Stimulated activated CD8-positive, alpha-beta memory T cell treated with anti-CD3 and anti-CD28 coated beads, Interleukin-4, amount 100 ng/mL, for 4 hours (primary cell): ENCODE data around the gene DLX2.

Experiments used
- DNase-seq, 2 donors: peaks; one replicate each; pipeline ENCODE4 v3.0.0-alpha.2; 2020; ENCODE audit warnings: low read depth in 2 of 2, low spot score in 1 of 2

DLX2 gene

GRCh38 chr2:172107690-172108586, 5.2 kb upstream of the DLX2 start:
- no peak for DNase-seq

- DNase-seq, result no peak
Observed at GRCh38 chr2:172106108-172106961, 3.6 kb upstream of the DLX2 start.

- no peak for DNase-seq
Observed at GRCh38 chr2:172105471-172106107, 2.9 kb upstream of the DLX2 start.

DNA sequence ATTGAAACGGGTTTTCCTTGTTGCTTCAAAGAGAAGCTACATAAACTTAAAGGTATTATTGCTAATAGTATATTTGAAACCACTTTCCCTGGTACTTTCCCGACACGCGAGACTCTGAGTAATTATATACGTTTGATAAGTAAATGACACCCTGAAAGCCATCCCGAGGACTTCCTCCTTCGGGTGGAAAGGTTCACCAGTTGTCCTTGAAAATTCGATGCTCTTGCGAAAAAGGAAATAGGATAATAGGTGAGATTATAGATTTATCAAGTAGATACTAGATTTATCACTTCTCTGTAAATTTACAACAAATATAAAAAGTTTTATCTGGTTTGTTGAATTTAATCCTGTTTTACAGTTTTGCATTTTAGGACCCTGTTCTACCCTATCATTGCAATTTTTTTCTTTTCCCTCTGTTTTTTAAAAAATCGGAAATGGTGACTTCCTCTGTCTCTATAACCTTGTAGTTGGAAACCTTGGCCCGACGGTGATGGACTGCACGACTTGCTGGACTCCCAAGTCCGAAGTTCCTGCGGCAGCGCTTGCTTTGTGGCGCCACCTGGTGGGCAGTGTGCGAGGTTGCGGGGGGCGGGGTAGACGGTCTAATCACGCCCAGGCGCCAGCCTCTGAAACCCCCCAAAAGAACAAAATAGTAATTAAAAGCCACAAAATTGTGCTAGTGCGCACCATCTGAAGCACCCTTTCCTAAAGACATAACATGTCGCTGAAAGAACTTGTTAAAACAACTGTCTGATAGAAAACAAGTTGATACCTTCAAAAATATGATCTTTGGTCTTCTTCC, 972 bp upstream of the DLX2 start:
- DNase-seq, result peak; percentile 42 to 54

DNA sequence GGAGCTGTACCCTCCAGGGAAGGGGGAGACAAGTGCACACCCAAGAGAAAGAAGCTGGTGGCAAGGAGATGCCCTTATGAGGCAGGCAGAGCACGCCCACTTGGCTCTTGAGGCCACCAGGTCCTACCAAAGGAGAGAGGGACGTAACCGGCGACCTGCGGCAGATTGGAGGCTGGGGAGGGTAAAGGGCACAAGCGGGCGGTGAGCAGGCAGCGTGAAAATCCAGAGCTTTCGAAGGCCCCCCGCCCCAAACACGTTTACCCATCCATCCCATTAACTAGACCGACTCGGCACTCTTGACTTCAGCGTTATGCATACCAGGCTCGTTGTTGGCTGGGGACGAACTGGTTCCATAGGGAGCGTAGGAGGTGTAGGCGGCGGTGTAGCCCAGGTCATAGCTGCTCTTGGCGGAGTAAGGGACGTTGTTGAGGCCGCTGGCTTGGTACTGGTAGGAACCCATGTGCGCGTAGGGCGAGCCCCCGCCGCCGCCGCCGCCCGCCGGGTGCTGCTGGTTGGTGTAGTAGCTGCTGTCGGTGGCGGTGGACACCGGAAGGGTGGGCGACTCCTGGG, 794 bp downstream of the DLX2 start:
- DNase-seq, result no peak

GRCh38 chr2:172100935-172101820, 1.5 kb downstream of the DLX2 start:
- no peak for DNase-seq

GRCh38 chr2:172100080-172100934, 2.4 kb downstream of the DLX2 start:
- no peak for DNase-seq

DNA sequence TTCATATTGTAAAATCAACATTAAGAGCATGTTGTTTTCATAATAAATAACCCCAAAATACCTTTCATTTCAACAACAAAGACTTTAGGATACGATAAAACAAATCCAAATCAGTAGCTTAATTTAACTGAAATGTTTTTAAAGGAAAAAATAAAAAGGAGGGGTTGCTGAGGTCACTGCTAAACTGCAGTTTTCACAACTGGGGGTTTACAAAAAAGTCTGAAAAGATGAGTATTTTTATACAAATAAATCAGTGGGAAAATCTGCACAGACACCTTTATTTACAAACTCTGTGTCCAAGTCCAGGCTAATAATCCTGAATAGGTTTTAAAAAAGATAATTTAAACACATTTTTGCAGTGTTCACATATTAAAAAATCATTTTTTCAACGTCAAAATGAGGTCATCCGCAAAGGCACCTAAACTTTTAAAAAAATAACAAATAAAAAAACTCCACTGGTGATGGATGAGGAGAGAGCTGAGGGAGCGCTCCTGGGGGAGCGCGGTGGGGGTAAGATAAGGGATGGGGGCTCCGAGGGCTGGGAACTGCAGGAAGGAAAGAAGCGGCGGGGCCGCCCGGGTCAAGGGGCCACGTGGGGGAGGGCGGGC, 3.1 kb downstream of the DLX2 start:
- no peak for DNase-seq

DNA sequence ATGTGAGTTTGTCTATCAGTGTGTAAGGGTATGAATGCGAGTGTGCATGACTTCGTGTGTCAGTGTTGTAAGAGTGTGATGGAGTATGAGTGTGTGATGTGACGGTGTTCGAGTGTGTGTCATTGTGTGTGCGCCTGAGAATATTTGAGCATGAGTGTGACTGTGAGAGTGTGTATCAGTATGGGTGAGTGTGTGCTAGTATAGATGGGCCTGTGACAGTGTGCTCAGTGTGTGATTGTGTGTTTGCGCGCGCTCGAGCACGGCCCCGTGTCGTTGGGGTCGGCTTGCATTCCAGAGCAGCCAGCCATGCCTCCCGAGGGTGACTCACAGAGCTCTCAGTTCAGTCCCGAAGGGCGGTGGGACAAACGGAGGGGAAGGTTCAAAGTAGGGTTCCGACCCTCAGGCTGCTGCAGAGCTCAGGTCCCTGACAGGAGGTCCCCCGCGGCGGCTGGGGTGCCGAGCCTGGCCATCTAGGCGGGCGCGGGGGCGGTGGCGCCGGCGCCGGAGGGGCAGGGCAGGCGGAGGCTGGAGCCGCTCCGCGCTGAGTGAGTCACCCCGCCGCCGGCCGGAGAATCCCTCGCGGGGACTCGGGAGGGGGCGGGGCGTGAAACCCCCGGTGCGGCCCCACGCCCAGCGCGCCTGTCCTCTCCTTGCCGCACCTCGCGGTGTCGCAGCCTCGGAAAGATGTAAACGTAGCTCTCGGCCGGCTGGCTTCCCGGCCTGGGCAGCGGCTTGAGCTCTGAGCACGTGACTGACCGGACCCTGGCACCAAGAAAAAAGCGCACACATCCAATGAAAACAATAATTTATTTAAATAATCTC, 3.8 kb downstream of the DLX2 start:
- no peak for DNase-seq

DNA sequence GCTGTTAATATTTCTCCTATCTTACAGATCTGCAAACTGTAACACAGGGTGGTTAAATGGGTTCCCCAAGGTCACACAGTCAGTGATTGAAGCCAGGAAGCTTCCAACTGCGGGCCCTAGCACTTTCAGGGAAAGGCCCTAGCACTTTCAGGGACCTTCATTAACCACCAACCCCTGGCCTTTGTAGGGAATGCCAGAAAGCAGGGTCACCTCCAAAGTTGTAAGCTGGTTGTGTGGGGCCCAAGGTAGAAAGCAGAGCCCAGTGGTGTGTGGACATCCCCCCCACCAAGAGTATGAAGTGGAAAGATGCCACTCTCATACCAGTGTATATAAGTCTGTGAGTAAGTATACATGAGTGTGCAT, 4.4 kb downstream of the DLX2 start:
- no peak for DNase-seq

GRCh38 chr2:172097557-172098131, 5.1 kb downstream of the DLX2 start:
- DNase-seq, result no peak

- DNase-seq, result no peak
Observed at GRCh38 chr2:172096626-172097547, 5.8 kb downstream of the DLX2 start.

- no peak for DNase-seq
Observed at GRCh38 chr2:172095905-172096625, 6.6 kb downstream of the DLX2 start.

DNA sequence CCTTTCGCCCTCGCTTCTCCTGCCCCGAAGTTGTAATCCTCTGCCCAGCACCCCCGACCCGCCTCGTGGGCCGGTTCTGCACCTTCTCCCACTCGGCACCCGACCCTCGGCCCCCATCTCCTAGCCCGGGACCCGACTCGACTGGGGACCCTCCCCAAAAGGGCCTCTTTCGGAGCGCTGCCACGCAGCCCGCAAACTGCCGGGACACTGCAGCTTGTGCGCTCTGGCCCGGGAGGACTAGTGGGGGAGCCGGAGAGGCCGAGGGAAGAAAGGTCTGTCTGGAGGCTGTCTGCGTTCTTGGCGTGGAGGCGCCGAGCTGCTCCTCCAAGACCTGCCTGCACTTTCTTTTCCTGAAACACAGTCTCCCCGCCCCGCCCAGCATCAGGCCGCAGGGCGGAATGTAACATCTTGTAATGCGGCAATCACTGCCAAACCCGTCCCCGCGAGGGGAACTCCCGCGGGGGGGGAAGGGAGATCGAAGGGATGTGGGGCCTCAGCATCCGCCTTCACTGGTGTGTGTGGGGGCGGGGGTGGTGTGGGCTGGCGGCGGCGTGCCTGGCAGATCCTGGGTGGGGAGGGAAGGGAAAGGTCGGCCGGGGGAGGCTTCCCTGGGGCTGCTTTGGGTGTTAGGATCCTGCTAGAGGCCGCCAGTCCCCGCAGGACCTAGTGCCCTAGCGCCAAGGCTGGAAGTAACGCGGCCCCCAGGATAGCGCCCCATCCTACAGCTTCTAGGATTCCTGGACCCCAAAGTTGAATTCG, 7.4 kb downstream of the DLX2 start:
- DNase-seq, result peak in 1 of 2 donors; percentile 65
